Measurements from ENCODE around the gene GOT2.
"Not testable (repeated sequence)": the region's sequence is repeated elsewhere in the genome, so short reads cannot be mapped to it uniquely, and the experiment has no call there.

The GOT2 gene

DNA sequence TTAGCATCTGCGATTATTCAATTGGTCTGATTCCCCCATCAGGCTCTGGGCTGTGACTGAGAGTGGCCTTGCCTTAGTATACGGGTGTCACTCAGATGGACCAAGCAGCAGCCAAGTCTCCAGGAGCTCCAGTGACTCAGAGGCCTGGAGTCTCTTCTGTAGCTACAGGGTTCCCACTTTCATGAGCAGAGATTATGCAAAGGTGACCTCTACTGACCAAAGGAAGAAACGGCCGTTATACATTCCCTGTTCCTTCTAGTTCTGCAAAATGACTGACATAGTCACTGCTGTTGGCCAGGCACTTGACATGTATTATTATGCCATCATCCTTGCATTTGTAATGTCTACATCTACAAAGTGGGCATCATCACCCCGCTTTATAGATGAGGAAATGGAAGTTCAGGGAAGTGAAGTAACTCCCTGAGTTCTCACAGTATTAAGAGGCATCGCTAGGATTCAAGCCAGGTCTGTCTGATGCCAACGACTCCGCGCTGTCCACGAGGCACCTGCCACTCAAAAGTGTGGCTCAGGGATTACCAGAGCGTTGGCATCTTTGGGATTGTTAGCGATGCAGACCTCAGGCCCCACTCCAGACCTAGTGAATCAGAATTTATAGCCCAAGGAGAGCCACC is 72.8 kb downstream of the GOT2 start:
- TF ChIP-seq, protein P1, sequence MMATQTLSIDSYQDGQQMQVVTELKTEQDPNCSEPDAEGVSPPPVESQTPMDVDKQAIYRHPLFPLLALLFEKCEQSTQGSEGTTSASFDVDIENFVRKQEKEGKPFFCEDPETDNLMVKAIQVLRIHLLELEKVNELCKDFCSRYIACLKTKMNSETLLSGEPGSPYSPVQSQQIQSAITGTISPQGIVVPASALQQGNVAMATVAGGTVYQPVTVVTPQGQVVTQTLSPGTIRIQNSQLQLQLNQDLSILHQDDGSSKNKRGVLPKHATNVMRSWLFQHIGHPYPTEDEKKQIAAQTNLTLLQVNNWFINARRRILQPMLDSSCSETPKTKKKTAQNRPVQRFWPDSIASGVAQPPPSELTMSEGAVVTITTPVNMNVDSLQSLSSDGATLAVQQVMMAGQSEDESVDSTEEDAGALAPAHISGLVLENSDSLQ (IDR thresholded peaks at IDR 0.05), result peak; percentile 80
- no peak for TF ChIP-seq BHLHE40 (IDR thresholded peaks at IDR 0.05; ENCODE audit: borderline replicate concordance)
- no peak for TF ChIP-seq HDGF (IDR thresholded peaks at IDR 0.05; ENCODE audit: borderline replicate concordance)
- TF ChIP-seq LEF1 (IDR thresholded peaks at IDR 0.05; ENCODE audit: borderline replicate concordance), result no peak
- peak; percentile 80 for DNase-seq (ENCODE audit: extremely low spot score)
- CTCF ChIA-PET, result interaction anchor here (0.6 to 1.5 kb wide), 9 partner anchors 10 to 149 kb away, joined by 3 to 6 read pairs (median 3); no protein-coding TSS in a partner anchor
- POLR2A ChIA-PET, result interaction anchor here (0.6 kb wide), 1 partner anchor 148 kb away, joined by 4 read pairs; no protein-coding TSS in a partner anchor

DNA sequence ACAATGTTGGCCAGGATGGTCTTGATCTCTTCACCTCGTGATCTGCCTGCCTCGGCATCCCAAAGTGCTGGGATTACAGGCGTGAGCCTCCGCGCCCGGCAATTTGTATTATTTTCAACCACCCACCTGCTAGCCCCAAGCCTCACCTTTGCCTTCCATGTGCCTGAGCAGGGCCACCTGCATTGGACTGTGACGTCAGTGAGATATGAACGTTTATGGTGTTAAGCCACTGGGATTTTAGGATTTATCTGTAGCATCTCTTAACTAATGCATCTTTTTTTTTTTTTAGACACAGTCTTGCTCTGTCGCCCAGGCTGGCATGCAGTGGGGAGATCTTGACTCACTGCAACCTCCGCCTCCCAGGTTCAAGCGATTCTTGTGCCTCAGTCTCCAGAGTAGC is 74.2 kb downstream of the GOT2 start:
- POLR2A ChIA-PET; DNase-seq (ENCODE audit: extremely low spot score); CTCF ChIA-PET: not testable (repeated sequence)

DNA sequence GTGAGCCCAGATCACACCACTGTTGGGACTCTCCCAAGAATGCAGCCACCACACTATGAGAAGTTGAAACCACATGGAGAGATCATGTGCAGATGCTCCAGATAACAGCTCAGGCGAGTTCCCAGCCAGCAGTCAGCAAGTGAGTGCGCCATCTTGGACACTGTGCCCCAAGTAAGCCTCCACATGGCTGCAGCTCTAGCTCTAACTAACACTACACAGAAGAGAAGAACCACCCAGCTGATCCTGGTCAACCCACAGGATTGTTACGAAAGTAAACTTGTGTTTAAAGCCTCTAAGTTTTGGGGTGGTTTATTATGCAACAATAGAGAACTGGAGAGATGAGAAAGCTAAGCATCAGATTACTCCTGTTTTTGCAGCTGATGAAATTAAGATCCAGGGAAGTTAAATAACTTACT is 75.3 kb downstream of the GOT2 start:
- ChIA-PET CTCF (interaction anchor here (1.0 to 1.1 kb wide), 2 partner anchors 10 to 322 kb away, joined by 3 to 4 read pairs; no protein-coding TSS in a partner anchor), POLR2A (no interaction called here)
- DNase-seq (ENCODE audit: extremely low spot score), result no peak
- TF ChIP-seq LEF1 (IDR thresholded peaks at IDR 0.05; ENCODE audit: borderline replicate concordance) (no peak), ELF4 (IDR thresholded peaks at IDR 0.05) (no peak), ZNF384 (IDR thresholded peaks at IDR 0.05) (no peak), FOXM1 (IDR thresholded peaks at IDR 0.05; ENCODE audit: borderline replicate concordance) (no peak), SUZ12 (IDR thresholded peaks at IDR 0.05) (no peak), FOXA1 (IDR thresholded peaks at IDR 0.05) (no peak), TARDBP (IDR thresholded peaks at IDR 0.05) (no peak), NFRKB (IDR thresholded peaks at IDR 0.05) (no peak), ARNT (IDR thresholded peaks at IDR 0.05) (no peak), L3MBTL2 (conservative IDR thresholded peaks at IDR 0.05) (no peak), HDGF (IDR thresholded peaks at IDR 0.05; ENCODE audit: borderline replicate concordance) (no peak), SP1 (IDR thresholded peaks at IDR 0.05) (no peak), FOXK2 (IDR thresholded peaks at IDR 0.05) (no peak), BHLHE40 (IDR thresholded peaks at IDR 0.05; ENCODE audit: borderline replicate concordance) (no peak)
- TF ChIP-seq, protein P1 (IDR thresholded peaks at IDR 0.05), result no peak
